Measurements from ENCODE around the gene SNRPA.
"Not testable (repeated sequence)": the region's sequence is repeated elsewhere in the genome, so short reads cannot be mapped to it uniquely, and the experiment has no call there.

The SNRPA gene

GRCh38 chr19:40802300-40803169 lies 51.5 kb downstream of the SNRPA start:
- DNase-seq: no peak

GRCh38 chr19:40803170-40803856 lies 52.3 kb downstream of the SNRPA start:
- no peak for DNase-seq

GRCh38 chr19:40803857-40804782 lies 53.1 kb downstream of the SNRPA start:
- DNase-seq: no peak

GRCh38 chr19:40804783-40805242 lies 53.8 kb downstream of the SNRPA start:
- DNase-seq: no peak

DNA sequence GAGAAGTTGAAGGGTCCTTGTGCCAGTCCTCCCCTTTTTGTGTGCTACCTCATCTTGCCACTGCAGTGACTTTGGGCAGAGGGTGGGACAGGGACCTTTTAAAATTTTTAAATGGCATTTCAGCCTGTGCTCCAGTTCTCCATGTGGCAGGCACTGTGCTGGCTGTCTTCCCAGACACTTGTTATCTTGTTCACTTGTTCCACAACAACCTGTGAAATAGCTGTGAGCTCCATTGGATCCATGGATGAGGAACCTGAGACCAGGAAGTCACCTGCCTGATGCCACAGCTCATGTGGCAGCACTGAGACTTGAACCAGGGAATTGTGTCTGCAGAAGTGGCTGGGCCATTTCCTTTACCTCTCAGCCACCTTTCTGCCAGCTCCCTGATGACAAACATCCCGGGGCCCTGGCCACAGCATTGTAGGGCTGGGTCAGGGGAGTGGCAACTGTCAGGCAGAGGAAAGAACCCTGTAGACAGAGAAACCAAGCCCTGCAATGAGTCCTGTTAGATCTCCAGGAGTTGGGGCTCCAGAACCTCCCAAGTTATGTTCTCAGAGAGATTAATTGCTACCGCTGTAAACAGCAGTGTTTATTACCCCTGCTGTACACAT lies 54.4 kb downstream of the SNRPA start:
- DNase-seq: no peak

- peak; percentile 71 for DNase-seq
Measured at GRCh38 chr19:40806423-40807146, 55.6 kb downstream of the SNRPA start.

DNA sequence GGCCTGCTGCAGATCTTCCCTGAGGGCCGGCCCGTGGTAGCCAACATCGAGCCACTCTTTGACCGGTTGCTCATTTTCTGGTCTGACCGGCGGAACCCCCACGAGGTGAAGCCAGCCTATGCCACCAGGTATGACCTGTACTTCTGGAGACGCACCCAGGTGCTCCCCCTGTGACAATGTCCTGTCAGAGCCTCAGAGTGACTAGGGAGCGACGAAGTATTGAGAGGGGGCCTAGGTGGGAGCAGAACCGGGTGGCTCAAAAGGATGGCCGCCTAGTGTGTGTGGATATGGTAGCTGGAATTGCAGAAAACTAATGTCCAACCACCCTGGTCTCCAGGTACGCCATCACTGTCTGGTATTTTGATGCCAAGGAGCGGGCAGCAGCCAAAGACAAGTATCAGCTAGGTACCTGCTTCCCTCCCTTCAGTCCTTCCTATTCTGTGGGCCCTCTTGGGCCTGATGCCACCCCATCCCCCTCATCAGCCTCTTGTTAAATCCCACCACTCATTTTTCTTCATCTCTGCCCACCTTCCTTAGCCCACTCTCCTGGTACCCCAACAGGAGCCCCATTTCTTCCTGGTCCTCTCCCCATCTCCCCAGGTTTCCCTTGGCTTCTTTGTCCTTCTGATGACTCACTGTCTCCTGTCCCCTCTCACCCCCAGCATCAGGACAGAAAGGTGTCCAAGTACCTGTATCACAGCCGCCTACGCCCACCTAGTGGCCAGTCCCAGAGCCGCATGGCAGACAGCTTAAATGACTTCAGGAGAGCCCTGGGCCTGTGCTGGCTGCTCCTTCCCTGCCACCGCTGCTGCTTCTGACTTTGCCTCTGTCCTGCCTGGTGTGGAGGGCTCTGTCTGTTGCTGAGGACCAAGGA lies 56.4 kb downstream of the SNRPA start:
- no peak for DNase-seq

DNA sequence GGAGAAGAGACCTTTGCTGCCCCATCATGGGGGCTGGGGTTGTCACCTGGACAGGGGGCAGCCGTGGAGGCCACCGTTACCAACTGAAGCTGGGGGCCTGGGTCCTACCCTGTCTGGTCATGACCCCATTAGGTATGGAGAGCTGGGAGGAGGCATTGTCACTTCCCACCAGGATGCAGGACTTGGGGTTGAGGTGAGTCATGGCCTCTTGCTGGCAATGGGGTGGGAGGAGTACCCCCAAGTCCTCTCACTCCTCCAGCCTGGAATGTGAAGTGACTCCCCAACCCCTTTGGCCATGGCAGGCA lies 57.0 kb downstream of the SNRPA start:
- no peak for DNase-seq

GRCh38 chr19:40808497-40808896 lies 57.5 kb downstream of the SNRPA start:
- no peak for DNase-seq

GRCh38 chr19:40809358-40810086 lies 58.5 kb downstream of the SNRPA start:
- DNase-seq: no peak

DNA sequence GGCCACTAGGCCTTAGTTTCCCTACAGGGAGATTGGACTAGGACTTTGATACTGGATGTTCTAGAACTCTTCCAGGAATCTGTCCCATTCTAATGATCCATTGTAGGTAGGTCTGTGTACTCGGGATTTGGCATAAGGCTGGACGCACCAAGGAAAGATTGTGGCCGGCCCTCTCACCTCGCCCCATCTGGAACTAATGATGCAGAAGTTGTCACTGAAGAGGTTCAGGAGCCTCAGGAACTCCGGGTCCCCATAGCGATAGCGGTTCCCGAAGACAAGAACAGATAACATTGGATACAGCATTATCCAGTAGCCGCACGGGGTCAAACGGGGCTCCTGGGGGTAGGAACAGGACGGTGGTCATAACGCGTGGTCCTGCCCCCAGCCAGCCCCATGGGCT lies 59.2 kb downstream of the SNRPA start:
- no peak for DNase-seq

DNA sequence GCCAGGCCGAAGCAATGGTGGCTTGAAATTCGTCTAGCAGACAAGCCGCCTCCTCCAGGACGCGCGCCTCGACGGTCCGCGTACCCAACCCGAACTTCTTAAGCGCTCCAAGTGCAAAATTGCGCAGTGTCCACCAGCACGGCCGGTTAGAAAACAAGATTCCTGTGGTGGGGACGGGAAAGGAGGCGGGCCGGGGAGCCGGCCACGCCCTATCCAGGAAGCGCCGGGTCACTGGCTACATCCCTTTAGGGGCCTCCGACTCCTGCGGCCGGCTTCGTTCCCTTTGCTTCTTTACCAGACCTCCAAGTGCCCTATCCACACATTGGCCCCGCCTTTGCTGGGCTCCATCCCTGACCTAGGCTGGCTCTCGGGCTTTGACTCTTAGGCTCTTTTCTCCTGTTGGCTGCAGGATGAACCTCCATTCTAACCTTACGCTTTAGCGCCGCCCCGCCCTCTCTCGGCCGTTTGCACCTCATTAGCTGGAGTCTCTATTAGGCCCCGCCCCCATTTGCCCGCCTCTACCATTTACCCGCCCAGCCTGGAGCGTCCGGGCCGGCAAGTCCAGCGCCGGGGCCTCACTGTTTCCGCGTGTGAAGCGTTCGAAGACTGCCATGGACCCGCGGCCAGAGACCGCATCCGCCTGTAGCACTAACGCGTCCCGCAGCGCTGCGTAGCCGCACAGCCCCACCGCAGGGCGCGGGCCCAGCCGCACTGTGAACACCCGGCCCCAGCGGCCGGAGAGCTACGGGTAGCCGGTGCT lies 59.8 kb downstream of the SNRPA start:
- not testable (repeated sequence) for DNase-seq

DNA sequence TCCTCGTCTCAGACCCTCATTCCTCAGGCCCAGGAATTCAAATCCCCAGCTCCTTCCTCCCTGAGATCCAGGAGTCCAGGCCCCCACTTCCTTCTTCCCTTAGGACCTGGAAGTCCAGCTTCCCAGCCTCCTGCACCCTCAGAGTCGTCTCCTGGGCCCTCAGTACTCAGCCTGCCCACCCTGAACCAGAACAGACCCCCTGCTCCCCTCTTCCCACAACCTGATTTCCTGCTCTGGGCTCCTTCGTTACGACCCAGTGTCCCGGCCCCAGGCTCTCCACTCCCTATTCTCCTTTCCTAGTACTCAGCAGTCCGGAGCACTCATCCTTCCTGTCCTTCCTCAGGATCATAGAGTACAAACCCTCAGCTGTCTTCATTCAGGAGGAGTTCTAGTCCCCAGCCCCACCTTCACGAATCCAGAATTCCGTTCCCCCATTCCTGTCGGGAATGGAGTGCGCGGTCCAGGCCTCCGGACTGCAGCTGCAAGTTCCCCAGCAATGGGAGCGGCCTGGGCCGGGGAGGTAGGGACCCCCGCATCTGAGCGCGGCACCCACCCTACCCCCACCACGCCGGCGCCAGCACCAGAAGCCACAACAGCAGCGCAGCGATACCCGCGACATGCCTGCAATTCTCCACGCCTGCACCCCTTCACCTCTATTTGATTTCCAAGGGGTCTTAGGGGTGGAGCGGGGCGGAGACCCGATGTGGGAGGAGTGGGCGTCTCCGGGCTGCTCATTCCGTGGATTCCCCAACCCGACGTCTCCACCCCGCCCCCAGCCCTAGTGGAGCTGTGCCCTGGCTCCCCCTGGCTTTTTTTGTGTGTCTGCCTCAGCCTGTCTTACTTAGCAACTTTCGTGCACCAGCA lies 60.7 kb downstream of the SNRPA start:
- no peak for DNase-seq

- not testable (repeated sequence) for DNase-seq
Measured at GRCh38 chr19:40812571-40812970, 61.6 kb downstream of the SNRPA start.

DNA sequence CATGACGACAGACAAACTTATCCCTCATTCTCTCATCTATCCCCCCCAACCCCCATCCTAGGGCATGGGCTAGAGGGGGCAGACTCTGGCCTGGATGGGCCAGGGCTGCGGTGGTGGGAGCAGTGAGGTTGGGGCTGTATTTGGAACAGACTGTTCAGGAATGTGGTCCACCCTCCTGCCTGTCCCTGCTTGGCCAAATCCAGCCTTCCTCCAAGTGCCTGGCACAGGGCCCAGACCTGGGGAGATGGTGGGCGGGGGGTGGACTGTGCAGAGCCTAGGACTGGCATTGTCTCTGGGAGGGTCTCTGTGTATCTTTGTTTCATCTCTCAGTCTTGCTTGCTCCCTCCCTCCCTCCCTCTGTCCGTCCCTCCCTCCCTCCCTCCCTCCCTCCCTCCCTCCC lies 62.2 kb downstream of the SNRPA start:
- no peak for DNase-seq

All from stimulated activated CD4-positive, alpha-beta T cell treated with anti-CD3 and anti-CD28 coated beads, Interleukin-12 subunit alpha, Interleukin-12 subunit beta, amount 100 ng/mL, for 4 hours (primary cell).